NCI-H1092 (cell line): ENCODE data around the gene TBX5.

Experiments used
- DNase-seq: peaks from one replicate; lab custom pipeline; 2025; lab: John Stamatoyannopoulos, UW

The TBX5 gene

GRCh38 chr12:114404926-114405518, 922 bp downstream of the TBX5 start:
- DNase-seq, result no peak

DNA sequence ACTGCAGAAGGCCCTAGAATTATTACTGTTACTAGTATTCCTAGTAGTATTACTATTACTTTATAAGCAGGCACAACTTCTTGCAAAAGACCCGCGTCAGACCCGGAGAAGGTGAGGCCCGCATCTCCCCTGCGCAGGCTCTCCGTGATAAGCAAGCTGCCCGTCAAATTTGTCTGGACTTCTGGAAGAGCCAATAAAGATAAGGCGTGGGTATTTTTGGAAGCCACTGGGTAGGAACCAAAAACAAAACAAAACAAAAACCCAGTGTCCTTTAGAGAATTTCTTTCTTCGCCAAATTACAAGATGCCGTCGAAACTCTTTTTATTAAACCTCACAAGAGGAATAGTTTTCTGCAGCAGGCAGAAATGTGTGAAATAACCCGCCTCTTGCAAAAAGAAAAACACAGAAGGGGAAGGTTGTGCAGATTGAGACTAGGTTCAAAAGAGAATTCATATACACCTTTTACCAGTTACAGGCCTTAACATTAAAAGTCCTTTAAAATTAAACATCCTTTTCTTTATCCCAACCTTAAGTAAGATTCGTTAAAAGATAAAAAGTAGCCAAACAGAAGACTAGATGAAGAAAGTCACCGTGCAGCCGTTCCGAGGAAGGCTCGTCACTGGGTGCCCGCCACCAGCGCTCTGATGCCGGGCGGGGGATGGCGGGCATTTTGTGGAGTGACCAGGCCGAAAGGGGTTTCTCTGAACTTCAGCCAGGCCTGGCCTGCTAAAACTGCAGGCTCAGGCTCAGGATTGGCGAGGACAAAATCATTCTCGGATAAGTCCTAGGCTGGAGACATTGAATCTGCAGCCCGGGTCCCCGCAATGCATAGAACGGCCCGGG, 1.6 kb downstream of the TBX5 start:
- no peak for DNase-seq

- no peak for DNase-seq
Observed at GRCh38 chr12:114403690-114404066, 2.3 kb downstream of the TBX5 start.

DNA sequence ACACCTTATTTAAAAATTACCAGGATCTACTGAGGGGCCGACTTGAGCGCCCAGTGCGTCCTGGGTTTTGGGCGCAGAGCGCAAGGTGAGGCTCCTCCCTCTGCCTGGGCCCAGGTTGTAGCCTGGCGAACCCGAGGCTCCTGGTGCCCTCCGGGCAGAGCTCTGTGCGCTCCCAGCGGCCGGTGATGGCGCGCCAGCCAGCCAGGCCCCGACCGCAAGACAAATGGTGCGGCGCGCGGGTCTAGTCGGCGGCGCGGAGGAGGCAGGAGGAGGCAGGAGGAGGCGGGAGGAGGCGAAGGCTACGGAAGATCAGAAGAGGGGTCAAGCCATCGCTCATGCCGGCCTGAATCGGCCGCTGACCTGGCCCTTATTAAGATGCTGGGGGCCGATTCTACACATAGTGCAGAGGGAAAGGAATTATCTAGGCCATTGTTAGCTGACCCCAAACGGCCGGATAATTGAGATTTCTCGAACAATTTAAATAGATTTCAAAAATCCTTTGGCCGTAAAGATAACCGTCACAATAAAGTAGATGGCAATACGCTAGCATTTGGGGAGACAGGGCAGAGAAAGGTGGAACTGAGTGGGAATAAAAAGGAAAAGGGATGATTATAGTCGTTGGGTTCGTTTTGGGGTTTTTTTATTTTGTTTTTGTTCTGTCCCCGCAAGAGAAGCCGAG, 2.8 kb downstream of the TBX5 start:
- no peak for DNase-seq

GRCh38 chr12:114402084-114402717, 3.7 kb downstream of the TBX5 start:
- no peak for DNase-seq

DNA sequence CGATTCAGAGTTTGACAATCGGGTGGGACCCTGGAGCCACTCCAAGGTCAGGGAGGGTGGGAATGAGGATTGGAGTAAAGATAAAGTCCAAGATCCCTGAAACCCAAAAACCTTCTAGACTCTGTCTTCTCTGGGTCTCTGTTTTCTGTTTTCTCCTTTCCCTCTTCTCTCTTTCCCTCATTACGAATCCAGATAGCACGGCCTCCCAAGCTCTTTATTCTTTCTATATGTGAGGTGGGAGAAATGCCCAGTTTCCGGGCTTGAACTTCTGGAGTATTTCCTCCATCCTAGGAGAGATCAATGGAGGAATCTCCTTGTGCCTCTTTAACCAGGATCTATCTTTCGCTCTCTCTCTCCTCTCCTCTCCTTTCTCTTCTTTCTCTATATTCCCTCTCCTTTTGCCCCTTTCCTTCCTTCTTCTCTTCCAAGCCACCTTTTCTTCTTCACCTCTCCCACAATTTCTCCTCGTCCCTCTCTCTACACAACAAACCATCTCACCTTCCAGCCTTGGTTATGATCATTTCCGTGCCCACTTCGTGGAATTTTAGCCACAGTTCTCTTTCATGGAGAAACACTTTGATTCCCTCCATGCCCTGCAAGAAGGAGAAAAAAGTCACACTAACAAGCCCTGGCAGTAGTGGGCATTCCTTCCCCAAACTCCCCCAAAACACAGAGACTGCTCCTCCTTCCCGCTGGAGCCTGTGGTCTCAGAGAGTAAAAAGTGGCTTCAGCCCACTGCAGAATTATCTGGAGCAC, 4.4 kb downstream of the TBX5 start:
- no peak for DNase-seq

- no peak for DNase-seq
Observed at GRCh38 chr12:114400925-114401324, 5.0 kb downstream of the TBX5 start.

GRCh38 chr12:114400361-114400811, 5.6 kb downstream of the TBX5 start:
- DNase-seq, result no peak

DNA sequence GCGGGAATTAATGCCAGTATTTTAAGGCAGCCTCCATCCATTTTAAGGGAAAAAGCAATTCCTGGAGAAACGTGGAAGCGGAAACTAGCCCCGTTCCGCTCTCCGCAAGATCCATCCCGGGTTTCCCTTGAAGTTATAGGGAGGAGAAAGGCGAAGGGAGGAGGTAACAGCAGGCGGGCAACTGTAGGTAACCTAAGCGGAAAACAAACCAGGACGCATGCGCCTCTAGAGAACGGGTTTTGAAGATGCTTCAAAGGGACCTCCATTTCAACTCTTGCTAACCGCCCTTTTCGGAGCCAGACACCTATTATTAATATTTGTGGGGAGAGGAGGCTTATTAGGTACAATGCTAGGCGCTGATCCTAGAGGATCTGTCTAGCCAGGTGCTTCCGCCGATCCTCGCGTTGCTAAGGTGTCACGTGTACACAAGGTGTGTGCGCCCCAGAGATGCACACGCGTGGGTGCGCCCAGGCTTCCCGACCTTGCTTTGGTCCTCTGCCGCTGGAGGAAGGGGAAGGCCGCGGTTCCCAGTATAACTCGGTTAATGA, 6.2 kb downstream of the TBX5 start:
- DNase-seq, result no peak

- no peak for DNase-seq
Observed at GRCh38 chr12:114397978-114398881, 7.7 kb downstream of the TBX5 start.

DNA sequence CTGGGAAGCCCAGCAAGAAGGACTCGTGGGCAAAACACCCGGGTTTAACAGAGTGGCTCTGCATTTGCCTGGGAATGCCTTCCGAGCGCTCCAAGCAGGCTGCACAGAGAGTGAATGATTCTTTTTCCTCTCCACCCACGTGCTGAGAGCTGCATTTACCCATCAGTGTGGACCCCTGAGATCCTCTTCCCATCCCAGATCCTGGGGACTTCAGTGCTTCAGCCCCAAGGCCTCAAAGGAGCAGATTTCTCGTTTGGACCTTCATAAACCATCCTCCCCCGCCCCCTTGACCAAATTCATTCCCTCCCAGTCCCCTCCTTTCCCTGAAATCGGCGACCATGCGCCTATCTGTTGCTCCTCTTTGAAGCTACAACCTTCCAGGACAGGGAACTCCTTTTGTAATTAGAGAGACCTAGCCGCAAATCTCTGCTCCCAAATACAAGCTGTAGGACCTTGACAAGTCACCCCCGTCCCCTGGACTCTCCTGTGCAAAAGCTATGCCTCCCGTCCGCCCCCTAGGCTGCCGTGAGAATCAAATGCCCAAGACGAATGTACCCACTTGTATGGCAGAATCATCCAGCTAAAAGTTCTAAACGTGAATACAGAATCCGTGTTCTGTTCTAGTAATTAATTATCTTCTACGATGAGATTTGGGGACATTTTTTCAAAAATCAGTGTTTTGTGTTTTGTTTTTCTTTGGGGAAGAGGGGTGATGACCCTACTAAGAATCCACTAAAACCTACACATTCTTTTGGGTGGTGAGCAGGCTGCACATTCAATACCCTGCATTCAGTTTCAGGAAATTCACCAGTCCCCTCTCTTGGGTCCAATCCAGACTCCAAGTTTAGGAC, 8.8 kb downstream of the TBX5 start:
- DNase-seq, result no peak

- no peak for DNase-seq
Observed at GRCh38 chr12:114396153-114396868, 9.6 kb downstream of the TBX5 start.

DNA sequence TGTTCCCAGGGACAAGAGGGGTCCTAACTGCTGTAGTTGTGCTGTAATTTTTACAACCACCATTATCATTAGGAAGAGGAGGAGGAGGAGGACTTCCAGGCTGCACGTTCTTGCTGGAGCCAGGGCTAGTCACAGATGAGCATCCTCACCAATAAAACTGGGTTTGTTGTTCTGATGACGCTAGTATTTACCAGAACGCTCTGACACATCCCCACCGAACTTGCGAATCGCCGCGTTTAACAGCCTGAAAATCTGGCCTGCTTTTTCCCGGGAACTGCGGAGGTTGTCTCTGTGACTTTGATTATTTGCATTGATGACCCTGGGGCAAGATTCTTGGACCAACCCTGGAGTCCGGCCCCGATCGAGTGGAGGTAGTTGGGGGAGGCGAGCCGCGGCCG, 10.2 kb downstream of the TBX5 start:
- no peak for DNase-seq

GRCh38 chr12:114395233-114395632, 10.7 kb downstream of the TBX5 start:
- no peak for DNase-seq

GRCh38 chr12:114393569-114393968, 12.4 kb downstream of the TBX5 start:
- DNase-seq, result no peak

- DNase-seq, result no peak
Observed at GRCh38 chr12:114392909-114393308, 13.0 kb downstream of the TBX5 start.

- no peak for DNase-seq
Observed at GRCh38 chr12:114391088-114391487, 14.9 kb downstream of the TBX5 start.

GRCh38 chr12:114384739-114385138, 21.2 kb downstream of the TBX5 start:
- DNase-seq, result no peak

DNA sequence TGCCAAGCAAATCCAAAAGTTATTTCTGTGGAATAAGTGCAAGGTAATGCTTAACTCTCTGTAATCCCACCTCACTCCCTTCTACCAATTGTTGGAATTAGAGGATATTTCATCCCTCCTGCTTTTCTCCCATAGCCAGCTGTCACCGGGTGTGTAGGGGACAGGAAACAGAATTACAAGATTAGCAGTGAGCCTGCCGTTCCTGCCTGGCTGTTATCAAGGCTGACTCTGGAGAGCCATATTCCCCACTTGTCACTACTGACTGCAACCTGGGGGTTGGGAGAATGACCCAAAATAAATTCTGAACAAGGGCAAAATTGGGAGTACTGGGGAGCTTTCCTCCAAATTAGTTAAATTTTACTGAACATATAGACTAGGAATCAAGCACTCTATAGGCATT, 24.8 kb downstream of the TBX5 start:
- DNase-seq, result no peak
